HG02938 (cell line): ENCODE data around the gene STARD3.
"Not testable (repeated sequence)": the region's sequence is repeated elsewhere in the genome, so short reads cannot be mapped to it uniquely, and the experiment has no call there.

ENCODE experiments used
- ATAC-seq: cut with Tn5 transposase; IDR thresholded peaks from one replicate; pipeline ENCODE4 v1.9.1; 2021; ENCODE audit warnings: mild to moderate bottlenecking, moderate library complexity; ENCODE audit not compliant: unreplicated experiment

The STARD3 gene

GRCh38 chr17:39706921-39707337 lies 70.0 kb downstream of the STARD3 start:
- no peak for ATAC-seq

GRCh38 chr17:39709319-39709997 lies 72.5 kb downstream of the STARD3 start:
- ATAC-seq, result no peak

- no peak for ATAC-seq
Observed at GRCh38 chr17:39709998-39710964, 73.3 kb downstream of the STARD3 start.

GRCh38 chr17:39711071-39711470 lies 74.1 kb downstream of the STARD3 start:
- ATAC-seq, result not testable (repeated sequence)

- ATAC-seq, result no peak
Observed at GRCh38 chr17:39711851-39712250, 74.9 kb downstream of the STARD3 start.
